H1 (cell line): Measurements from ENCODE around the gene KRTAP2-3. TPM values are rescaled to one million over a fixed set of nuclear protein-coding genes. Genes with fewer than 3 reads are reported as not detected.

ENCODE experiments used
- CTCF ChIA-PET: fragments of 300-600 bp; sonication (Branson Sonifier 250); formaldehyde crosslinking; loops from one replicate; lab custom pipeline; 2021; ENCODE audit not compliant: partially characterized antibody; lab: Charles Lee
- POLR2A ChIA-PET: fragments of 300-600 bp; sonication (Branson Sonifier 250); formaldehyde crosslinking; loops from one replicate; lab custom pipeline; 2021; ENCODE audit warnings: inconsistent platforms; ENCODE audit not compliant: partially characterized antibody; lab: Charles Lee
- DNase-seq, 2 experiments: peaks; one replicate each; pipeline versions ENCODE4 v3.0.0 to v3.0.0-alpha.2; 2010 to 2022; ENCODE audit warnings: low spot score in 2 of 2, low read depth in 1 of 2, mixed read lengths in 1 of 2
- FAIRE-seq: peaks from 2 replicates; lab custom pipeline; 2011; peaks lifted over from hg19 to GRCh38; lab: Jason Lieb, UNC
- H2AFZ ChIP-seq: 2 replicates; pipeline ENCODE4 v1.8.1; 2012; ENCODE audit warnings: low read length, inconsistent platforms
- H2AK5ac ChIP-seq: 2 replicates; pipeline ENCODE4 v1.6.1; 2013; ENCODE audit warnings: low read depth, low read length
- H2BK120ac ChIP-seq: replicated peaks from 2 replicates; pipeline ENCODE3; 2013; ENCODE audit warnings: low read depth, low read length, inconsistent platforms
- H2BK12ac ChIP-seq: 2 replicates; pipeline ENCODE4 v1.6.1; 2013; ENCODE audit warnings: low read depth, low read length
- H2BK15ac ChIP-seq: 2 replicates; pipeline ENCODE4 v1.6.1; 2013; ENCODE audit warnings: low read length
- H2BK20ac ChIP-seq: 2 replicates; pipeline ENCODE4 v1.6.1; 2013; ENCODE audit warnings: low read length
- H2BK5ac ChIP-seq: 2 replicates; pipeline ENCODE4 v1.6.1; 2013; ENCODE audit warnings: low read depth, low read length
- H3K14ac ChIP-seq: 2 replicates; pipeline ENCODE4 v1.6.1; 2013; ENCODE audit warnings: inconsistent platforms; ENCODE audit not compliant: insufficient read length
- H3K18ac ChIP-seq: 2 replicates; pipeline ENCODE4 v1.6.1; 2013; ENCODE audit warnings: low read length; ENCODE audit errors: extremely low read depth
- H3K23ac ChIP-seq: 2 replicates; pipeline ENCODE4 v1.6.1; 2013; ENCODE audit warnings: inconsistent platforms; ENCODE audit not compliant: insufficient read length
- H3K23me2 ChIP-seq: 2 replicates; pipeline ENCODE4 v1.6.1; 2013; ENCODE audit warnings: low read depth, low read length
- H3K27ac ChIP-seq: 2 replicates; pipeline ENCODE4 v1.6.1; 2011; ENCODE audit warnings: low read depth, low read length, inconsistent platforms
- H3K27me3 ChIP-seq, 4 experiments: replicated peaks in 1 of 4; 1 replicate in 1 of 4; 2 replicates in 3 of 4; pipeline versions ENCODE4 v1.6.1 to v1.8.1; 2011 to 2013; ENCODE audit warnings: low read length in 3 of 4, mild to moderate bottlenecking in 3 of 4, inconsistent platforms in 2 of 4, mixed read lengths in 2 of 4, moderate library complexity in 1 of 4; ENCODE audit not compliant: control insufficient read depth in 3 of 4, insufficient read depth in 3 of 4; ENCODE audit errors: extremely low read depth in 1 of 4
- H3K36me3 ChIP-seq, 4 experiments: 2 replicates each; pipeline versions ENCODE4 v1.6.1 to v1.8.1; 2011 to 2013; ENCODE audit warnings: mild to moderate bottlenecking in 4 of 4, low read length in 3 of 4, moderate library complexity in 2 of 4, control low read depth in 1 of 4, inconsistent platforms in 1 of 4; ENCODE audit not compliant: insufficient read depth in 4 of 4, control insufficient read depth in 2 of 4
- H3K4ac ChIP-seq: replicated peaks from 2 replicates; pipeline ENCODE3; 2013; ENCODE audit warnings: low read length, low read depth, mixed read lengths, inconsistent platforms; ENCODE audit not compliant: insufficient read length
- H3K4me1 ChIP-seq, 4 experiments: replicated peaks in 1 of 4; 1 replicate in 1 of 4; 2 replicates in 3 of 4; pipeline versions ENCODE4 v1.6.1 to v1.8.1; 2011 to 2013; ENCODE audit warnings: low read length in 3 of 4, inconsistent platforms in 2 of 4, mixed read lengths in 1 of 4; ENCODE audit not compliant: insufficient read depth in 4 of 4, control insufficient read depth in 3 of 4
- H3K4me2 ChIP-seq, 2 experiments: 2 replicates each; pipeline versions ENCODE4 v1.6.1 to v1.8.1; 2011 to 2013; ENCODE audit warnings: low read depth in 2 of 2, low read length in 2 of 2, control low read depth in 1 of 2, inconsistent platforms in 1 of 2, mild to moderate bottlenecking in 1 of 2; ENCODE audit not compliant: insufficient read depth in 1 of 2
- H3K4me3 ChIP-seq, 4 experiments: fragments of 200-600, 300-600 bp in 1 of 4; sonication (generic), shearing (Covaris generic), sonication (Bioruptor Twin) in 1 of 4; 2 replicates each; pipeline versions ENCODE4 v1.5.1 to v1.8.1; 2011 to 2016; ENCODE audit warnings: low read length in 4 of 4, low read depth in 3 of 4, control low read depth in 2 of 4, inconsistent platforms in 2 of 4, mild to moderate bottlenecking in 2 of 4, mixed read lengths in 1 of 4, moderate library complexity in 1 of 4; ENCODE audit not compliant: insufficient read depth in 2 of 4; ENCODE audit errors: extremely low read depth in 1 of 4
- H3K56ac ChIP-seq: replicated peaks from 2 replicates; pipeline ENCODE3; 2013; ENCODE audit warnings: low read depth, mild to moderate bottlenecking, mixed read lengths, low read length, inconsistent platforms; ENCODE audit not compliant: insufficient read length
- H3K79me1 ChIP-seq: 2 replicates; pipeline ENCODE4 v1.6.1; 2013; ENCODE audit warnings: low read depth, low read length, control low read depth
- H3K79me2 ChIP-seq, 2 experiments: 2 replicates each; pipeline versions ENCODE4 v1.6.1 to v1.8.1; 2012 to 2013; ENCODE audit warnings: low read length in 2 of 2, mild to moderate bottlenecking in 2 of 2, inconsistent platforms in 1 of 2; ENCODE audit not compliant: insufficient read depth in 2 of 2, control insufficient read depth in 1 of 2
- H3K9ac ChIP-seq, 4 experiments: replicated peaks in 1 of 4; 1 replicate in 1 of 4; 2 replicates in 3 of 4; pipeline versions ENCODE4 v1.6.1 to v1.8.1; 2011 to 2013; ENCODE audit warnings: low read depth in 3 of 4, low read length in 3 of 4, control low read depth in 2 of 4, mild to moderate bottlenecking in 2 of 4, moderate library complexity in 2 of 4, inconsistent platforms in 1 of 4; ENCODE audit errors: extremely low read depth in 1 of 4
- H3K9me3 ChIP-seq, 2 experiments: 2 replicates each; pipeline versions ENCODE4 v1.6.1 to v1.8.1; 2012 to 2013; ENCODE audit warnings: mild to moderate bottlenecking in 2 of 2, moderate library complexity in 2 of 2, control low read depth in 1 of 2, inconsistent platforms in 1 of 2, low read depth in 1 of 2, low read length in 1 of 2, mixed read lengths in 1 of 2; ENCODE audit not compliant: insufficient read depth in 2 of 2
- H4K20me1 ChIP-seq, 2 experiments: replicated peaks in 1 of 2; 2 replicates each; pipeline versions ENCODE3 to v1.8.1; 2011 to 2013; ENCODE audit warnings: inconsistent platforms in 2 of 2, low read length in 2 of 2, mild to moderate bottlenecking in 1 of 2; ENCODE audit not compliant: insufficient read depth in 2 of 2, control insufficient read depth in 1 of 2
- H4K5ac ChIP-seq: 2 replicates; pipeline ENCODE4 v1.6.1; 2013; ENCODE audit warnings: low read length, low read depth, mixed read lengths, inconsistent platforms; ENCODE audit not compliant: insufficient read length
- H4K8ac ChIP-seq: 2 replicates; pipeline ENCODE4 v1.8.0; 2013; ENCODE audit warnings: mild to moderate bottlenecking, moderate library complexity, low read length, inconsistent platforms; ENCODE audit not compliant: insufficient read depth; ENCODE audit errors: extremely low read depth
- H4K91ac ChIP-seq: replicated peaks from 2 replicates; pipeline ENCODE3; 2013; ENCODE audit warnings: low read length, mixed read lengths, inconsistent platforms; ENCODE audit not compliant: insufficient read length
- EP300 ChIP-seq, 2 experiments: IDR thresholded peaks; 1 replicate in 1 of 2; 2 replicates in 1 of 2; pipeline ENCODE4 v1.6.1; 2011 to 2012; ENCODE audit warnings: low read depth in 2 of 2, low read length in 2 of 2, mild to moderate bottlenecking in 2 of 2, borderline replicate concordance in 1 of 2, inconsistent platforms in 1 of 2, moderate library complexity in 1 of 2
- TAF7 ChIP-seq: optimal IDR thresholded peaks from 2 replicates; pipeline ENCODE3; 2011; ENCODE audit warnings: low read depth, mild to moderate bottlenecking, inconsistent platforms, low read length, moderate library complexity, borderline replicate concordance
- ZNF274 ChIP-seq: IDR thresholded peaks from 2 replicates; pipeline ENCODE4 v1.7.0; 2012; ENCODE audit warnings: low read length, borderline replicate concordance; ENCODE audit errors: extremely low read depth
- WGBS, 2 experiments: shearing (Covaris generic) in 1 of 2; methylation state at CpG; one replicate each; pipeline versions ENCODE4 v1.1.6 to v1.1.7; 2013 to 2015; ENCODE audit warnings: low lambda C conversion rate in 2 of 2, mixed read lengths in 2 of 2, inconsistent platforms in 1 of 2, low coverage in 1 of 2, missing lambda C conversion rate in 1 of 2; ENCODE audit not compliant: insufficient replicate concordance in 2 of 2, insufficient coverage in 1 of 2, insufficient read length in 1 of 2; ENCODE audit errors: extremely low coverage in 1 of 2, missing lambda C conversion rate in 1 of 2; 5-methylcytosine and 5-hydroxymethylcytosine counted together
- polyA plus RNA-seq, 7 experiments: library from polyadenylated mRNA; depleted of rRNA in 3 of 7; stranded (reverse) in 5 of 7; unstranded in 2 of 7; fragments of >200 nt in 5 of 7; fragments of 200-250 nt in 2 of 7; gene quantifications; 1 replicate in 5 of 7; 2 replicates in 1 of 7; 4 replicates in 1 of 7; pipeline versions ENCODE4 v1.2.1 to v1.2.3, GENCODE V29; 2011 to 2013; ENCODE audit warnings: missing spikeins in 2 of 7, mixed read lengths in 2 of 7
- total RNA-seq: library from RNA; stranded (reverse); fragmentation: NEBNext Ultra II Directional; extraction: Animal tissue kit (Norgen Biotek cat#: 25700); gene quantifications from 2 replicates; pipeline ENCODE4 v1.2.1, GENCODE V29; 2021

KRTAP2-3 gene
- total and polyA plus RNA-seq, 2 of the 8 experiments (the other 6 are each of a cell fraction or from before 2014, with no cell fraction given): not detected

DNA sequence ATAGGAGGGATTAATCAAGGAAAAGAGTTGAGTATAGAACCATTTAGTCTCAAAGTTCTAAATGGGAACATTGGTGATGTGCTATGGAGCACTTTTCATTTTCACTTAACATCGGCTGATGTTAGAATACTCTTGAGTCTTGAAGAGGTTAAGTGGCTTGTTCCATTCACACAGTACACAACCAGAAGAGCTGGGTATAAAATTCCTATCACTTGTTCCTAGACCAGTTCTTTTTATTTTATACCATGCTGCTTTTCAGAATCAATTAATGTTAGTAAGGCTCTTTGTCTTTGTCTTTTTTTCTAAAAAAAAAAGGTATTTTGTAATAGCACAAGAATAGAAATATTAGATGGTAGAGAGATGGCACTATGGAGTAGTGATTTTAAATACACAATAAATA lies 17.0 kb downstream of the KRTAP2-3 start:
- H3K36me3 ChIP-seq: no peaks in the 10 kb centered on the region
- H3K23me2 ChIP-seq: no peaks in the 10 kb centered on the region
- H4K91ac ChIP-seq: no peak overlapping the region
- no peaks in the 10 kb centered on the region for H3K27me3 ChIP-seq
- CTCF ChIA-PET: interaction anchor here (0.7 to 1.1 kb wide), 2 partner anchors 68 to 280 kb away, joined by 3 read pairs; no protein-coding TSS in a partner anchor
- H3K27ac ChIP-seq: no peak overlapping the region
- no peaks in the 10 kb centered on the region for H3K79me2 ChIP-seq
- POLR2A ChIA-PET: no interaction called here
- peaks cover 0 to 5% (median 0%) of the 10 kb centered on the region in 4 experiments; a peak in 1 of 7 replicates for H3K4me1 ChIP-seq
- DNase-seq: no peak
- no peak overlapping the region for H3K18ac ChIP-seq
- no peak for FAIRE-seq
- no peak overlapping the region for H3K4me2 ChIP-seq
- no peak overlapping the region for H3K4me3 ChIP-seq
- H3K4ac ChIP-seq: no peak overlapping the region
- WGBS, 2 experiments: 96% methylated on average over 1 of the region's 1 CpG; no CpG with 5 or more reads in 1 of the 2 experiments
- H2BK5ac ChIP-seq: no peak overlapping the region
- no peak overlapping the region for H4K8ac ChIP-seq
- H2BK12ac ChIP-seq: no peak overlapping the region
- no peak overlapping the region for H2AK5ac ChIP-seq
- no peak overlapping the region for H4K5ac ChIP-seq
- no peaks in the 10 kb centered on the region for H3K79me1 ChIP-seq
- H2BK120ac ChIP-seq: no peak overlapping the region
- no peak for TF ChIP-seq ZNF274
- no peak for TF ChIP-seq EP300 (IDR thresholded peaks at IDR 0.05; ENCODE audit: borderline replicate concordance in 1 of 2, low read depth in 2 of 2, low read length in 2 of 2)
- TF ChIP-seq TAF7: no peak
- no peak overlapping the region for H3K56ac ChIP-seq
- H2BK15ac ChIP-seq: no peak overlapping the region
- H3K9me3 ChIP-seq: no peaks in the 10 kb centered on the region
- no peak overlapping the region for H3K14ac ChIP-seq
- no peak overlapping the region for H2AFZ ChIP-seq
- H3K9ac ChIP-seq: no peak overlapping the region
- H2BK20ac ChIP-seq: no peak overlapping the region
- H3K23ac ChIP-seq: no peak overlapping the region
- H4K20me1 ChIP-seq: no peaks in the 10 kb centered on the region
